K562 (cell line): ENCODE measurements around the gene TAS1R3. TPM values are rescaled to one million over a fixed set of nuclear protein-coding genes. Genes with fewer than 3 reads are reported as not detected.

Experiments
- BRF1 ChIP-seq: IDR thresholded peaks from 3 replicates; pipeline ENCODE4 v1.6.1; 2011; ENCODE audit warnings: borderline replicate concordance, mild to moderate bottlenecking; ENCODE audit not compliant: insufficient read length; ENCODE audit errors: extremely low read depth
- COPS2 ChIP-seq: fragments of 450-650 bp; conservative IDR thresholded peaks from 2 replicates; pipeline ENCODE4 v1.6.1; 2016; ENCODE audit warnings: mild to moderate bottlenecking, moderate library complexity
- EZH2 ChIP-seq: IDR thresholded peaks from 2 replicates; pipeline ENCODE4 v1.6.1; 2012; ENCODE audit warnings: low read depth, mild to moderate bottlenecking, inconsistent platforms, low read length, borderline replicate concordance
- FOXK2 ChIP-seq, 2 experiments: fragments of 450-650 bp; IDR thresholded peaks in 1 of 2; conservative IDR thresholded peaks in 1 of 2; 2 replicates each; pipeline ENCODE4 v1.6.1; 2016; ENCODE audit warnings: low read depth in 2 of 2, mild to moderate bottlenecking in 1 of 2
- HDAC6 ChIP-seq: IDR thresholded peaks from 2 replicates; pipeline ENCODE4 v1.6.1; 2012; ENCODE audit warnings: low read depth, mild to moderate bottlenecking, control low read depth, inconsistent platforms, low read length, moderate library complexity
- MEIS2 ChIP-seq: fragments of 450-650 bp; IDR thresholded peaks from 2 replicates; pipeline ENCODE4 v1.6.1; 2014; ENCODE audit warnings: mild to moderate bottlenecking; ENCODE audit not compliant: partially characterized antibody
- NCOA4 ChIP-seq: fragments of 450-650 bp; IDR thresholded peaks from 2 replicates; pipeline ENCODE4 v1.6.1; 2018; ENCODE audit warnings: mild to moderate bottlenecking; ENCODE audit not compliant: partially characterized antibody
- NEUROD1 ChIP-seq: fragments of 150-350 bp; IDR thresholded peaks from 2 replicates; pipeline ENCODE4 v1.6.1; 2014; ENCODE audit warnings: borderline replicate concordance, low read length, low read depth; ENCODE audit not compliant: partially characterized antibody
- NFXL1 ChIP-seq: fragments of 450-650 bp; formaldehyde crosslinking; IDR thresholded peaks from 2 replicates; pipeline ENCODE4 v1.4.0; 2021; ENCODE audit warnings: mild to moderate bottlenecking
- NONO ChIP-seq, 2 experiments: fragments of 200-400 bp in 1 of 2; fragments of 450-650 bp in 1 of 2; formaldehyde crosslinking in 1 of 2; IDR thresholded peaks; 2 replicates each; pipeline ENCODE4 v1.6.1; 2017; ENCODE audit warnings: low read depth in 2 of 2, mild to moderate bottlenecking in 2 of 2, moderate library complexity in 2 of 2, low read length in 1 of 2
- NRF1 ChIP-seq, 2 experiments: fragments of 450-650 bp; IDR thresholded peaks in 1 of 2; conservative IDR thresholded peaks in 1 of 2; 2 replicates each; pipeline ENCODE4 v1.6.1; 2014; ENCODE audit warnings: mild to moderate bottlenecking in 2 of 2
- PHF20 ChIP-seq: fragments of 450-650 bp; IDR thresholded peaks from 2 replicates; pipeline ENCODE4 v1.6.1; 2018; ENCODE audit not compliant: partially characterized antibody
- PHF8 ChIP-seq: fragments of 200-600 bp; sonication (generic); IDR thresholded peaks from 2 replicates; pipeline ENCODE4 v1.6.1; 2012; ENCODE audit warnings: mixed run types, mild to moderate bottlenecking, inconsistent platforms, low read length, moderate library complexity, borderline replicate concordance
- POLR2A ChIP-seq: fragments of 450-650 bp; conservative IDR thresholded peaks from 2 replicates; pipeline ENCODE4 v1.6.1; 2016
- RB1 ChIP-seq: fragments of 450-650 bp; IDR thresholded peaks from 2 replicates; pipeline ENCODE4 v1.6.1; 2017; ENCODE audit warnings: low read depth, mild to moderate bottlenecking
- RFX1 ChIP-seq: fragments of 450-650 bp; IDR thresholded peaks from 2 replicates; pipeline ENCODE4 v1.6.1; 2016; ENCODE audit warnings: mild to moderate bottlenecking, moderate library complexity
- SAP30 ChIP-seq: fragments of 200-600 bp; sonication (generic); IDR thresholded peaks from 2 replicates; pipeline ENCODE4 v1.6.1; 2012; ENCODE audit warnings: borderline replicate concordance, low read depth, mild to moderate bottlenecking, moderate library complexity, low read length, control low read depth, inconsistent platforms; ENCODE audit not compliant: insufficient read depth, poor library complexity, severe bottlenecking
- SIN3B ChIP-seq: fragments of 450-650 bp; IDR thresholded peaks from 2 replicates; pipeline ENCODE4 v1.6.1; 2017; ENCODE audit warnings: low read depth, mild to moderate bottlenecking, moderate library complexity
- SOX6 ChIP-seq: fragments of 450-650 bp; IDR thresholded peaks from 2 replicates; pipeline ENCODE4 v1.6.1; 2014; ENCODE audit warnings: mild to moderate bottlenecking
- SUPT5H ChIP-seq: fragments of 450-650 bp; IDR thresholded peaks from 2 replicates; pipeline ENCODE4 v1.6.1; 2016
- ZNF431 ChIP-seq: sonication (generic); formaldehyde crosslinking; IDR thresholded peaks from 2 replicates; pipeline ENCODE4 v1.8.0; 2022; ENCODE audit warnings: mild to moderate bottlenecking, missing genetic modification reagents
- ZSCAN29 ChIP-seq: fragments of 450-650 bp; IDR thresholded peaks from 2 replicates; pipeline ENCODE4 v1.6.1; 2017
- polyA plus RNA-seq, 8 experiments: library from polyadenylated mRNA; depleted of rRNA in 4 of 8; stranded (reverse) in 5 of 8; unstranded in 3 of 8; fragments of >200 nt; fragmentation: Nextera tagmentation in 2 of 8; fragmentation: Illumina TruSeq in 1 of 8; extraction: Ambion mirVana in 2 of 8; extraction: Trizol in 1 of 8; gene quantifications; 2 replicates each; pipeline versions ENCODE4 v1.2.1 to v1.2.3, GENCODE V29; 2011 to 2014; ENCODE audit warnings: inconsistent platforms in 1 of 8, missing spikeins in 1 of 8
- total RNA-seq, 7 experiments: library from RNA; depleted of rRNA in 6 of 7; stranded (reverse); fragments of >200 nt in 6 of 7; fragmentation: Illumina TruSeq in 2 of 7; extraction: Trizol in 2 of 7; gene quantifications; 2 replicates each; pipeline versions ENCODE4 v1.2.1 to v1.2.3, GENCODE V29; 2011 to 2021; ENCODE audit warnings: low replicate concordance in 1 of 7
- TF ChIP-seq, protein P1 (sequence below): fragments of 250-450 bp; sonication (Bioruptor Pico); IDR thresholded peaks from 2 replicates; pipeline ENCODE4 v1.5.1; 2021; ENCODE audit warnings: mild to moderate bottlenecking
- TF ChIP-seq, protein P2 (sequence below): fragments of 250-450 bp; sonication (Bioruptor Pico); IDR thresholded peaks from 2 replicates; pipeline ENCODE4 v1.4.0; 2020; ENCODE audit warnings: mild to moderate bottlenecking, moderate library complexity
- TF ChIP-seq, protein P3 (sequence below): fragments of 450-650 bp; IDR thresholded peaks from 2 replicates; pipeline ENCODE4 v1.6.1; 2016; ENCODE audit warnings: borderline replicate concordance

Gene TAS1R3
- total and polyA plus RNA-seq, 9 of the 15 experiments (the other 6 are each of a cell fraction or from before 2014, with no cell fraction given) = 0.07 to 0.13 TPM; not detected in 7

DNA sequence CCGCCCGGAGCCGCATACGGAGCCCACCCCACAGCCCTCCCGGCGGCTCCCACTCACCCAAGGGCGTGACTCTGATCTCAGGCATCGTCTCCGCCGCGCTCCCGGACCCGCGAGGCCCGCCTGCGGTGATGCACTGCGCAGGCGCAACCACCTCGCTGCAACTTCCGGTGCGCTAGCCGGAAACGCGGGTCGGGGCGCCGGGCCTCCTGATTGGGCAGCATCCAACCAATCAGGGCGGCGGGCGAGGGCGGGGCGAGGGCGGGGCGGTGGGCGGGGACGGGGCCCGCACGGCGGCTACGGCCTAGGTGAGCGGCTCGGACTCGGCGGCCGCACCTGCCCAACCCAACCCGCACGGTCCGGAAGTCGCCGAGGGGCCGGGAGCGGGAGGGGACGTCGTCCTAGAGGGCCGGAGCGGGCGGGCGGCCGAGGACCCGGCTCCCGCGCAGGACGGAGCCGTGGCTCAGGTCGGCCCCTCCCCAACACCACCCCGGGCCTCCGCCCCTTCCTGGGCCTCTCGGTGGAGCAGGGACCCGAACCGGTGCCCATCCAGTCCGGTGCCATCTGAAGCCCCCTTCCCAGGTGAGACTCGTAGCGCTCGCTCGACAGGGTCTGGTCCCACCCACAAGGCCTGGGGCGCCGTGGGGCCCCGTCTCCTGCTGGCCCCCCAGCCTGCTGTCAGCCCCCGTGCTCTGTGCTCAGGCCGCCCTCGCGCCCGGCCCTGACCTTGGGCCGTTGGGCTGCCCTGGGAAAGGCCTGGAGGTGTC is 6.4 kb upstream of the TAS1R3 start, which contains the start of the genes CPTP and INTS11 (continued):
- TF ChIP-seq RFX1 (no peak), BRF1 (no peak), COPS2 (no peak), NFXL1 (CRISPR knock-in tag) (no peak), HDAC6 (no peak), SOX6 (no peak), ZNF431 (no peak), SAP30 (peak; percentile 77), PHF20 (peak; percentile 79), SUPT5H (peak; percentile 90), NEUROD1 (no peak), NRF1 (conservative IDR thresholded peaks at IDR 0.05 in 1 of 2, IDR thresholded peaks at IDR 0.05 in 1 of 2) (peak; percentile 95 to 96), NCOA4 (no peak), RB1 (peak; percentile 75), EZH2 (no peak), FOXK2 (conservative IDR thresholded peaks at IDR 0.05 in 1 of 2, IDR thresholded peaks at IDR 0.05 in 1 of 2; ENCODE audit: low read depth in 2 of 2) (no peak), PHF8 (peak; percentile 89; the same call in 1 of the 2 replicates), MEIS2 (peak; percentile 76), NONO (IDR thresholded peaks at IDR 0.05; ENCODE audit: low read depth in 2 of 2, low read length in 1 of 2) (no peak; a peak in 1 of 4 replicates), ZSCAN29 (no peak), POLR2A (peak; percentile 89), SIN3B (peak; percentile 6; the same call in 1 of the 2 replicates)
- TF ChIP-seq, protein P1, sequence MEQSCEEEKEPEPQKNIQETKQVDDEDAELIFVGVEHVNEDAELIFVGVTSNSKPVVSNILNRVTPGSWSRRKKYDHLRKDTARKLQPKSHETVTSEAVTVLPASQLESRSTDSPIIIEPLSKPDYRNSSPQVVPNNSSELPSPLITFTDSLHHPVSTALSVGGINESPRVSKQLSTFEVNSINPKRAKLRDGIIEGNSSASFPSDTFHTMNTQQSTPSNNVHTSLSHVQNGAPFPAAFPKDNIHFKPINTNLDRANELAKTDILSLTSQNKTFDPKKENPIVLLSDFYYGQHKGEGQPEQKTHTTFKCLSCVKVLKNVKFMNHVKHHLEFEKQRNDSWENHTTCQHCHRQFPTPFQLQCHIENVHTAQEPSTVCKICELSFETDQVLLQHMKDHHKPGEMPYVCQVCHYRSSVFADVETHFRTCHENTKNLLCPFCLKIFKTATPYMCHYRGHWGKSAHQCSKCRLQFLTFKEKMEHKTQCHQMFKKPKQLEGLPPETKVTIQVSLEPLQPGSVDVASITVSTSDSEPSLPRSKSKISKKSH (CRISPR knock-in tag) = no peak
- TF ChIP-seq, protein P2, sequence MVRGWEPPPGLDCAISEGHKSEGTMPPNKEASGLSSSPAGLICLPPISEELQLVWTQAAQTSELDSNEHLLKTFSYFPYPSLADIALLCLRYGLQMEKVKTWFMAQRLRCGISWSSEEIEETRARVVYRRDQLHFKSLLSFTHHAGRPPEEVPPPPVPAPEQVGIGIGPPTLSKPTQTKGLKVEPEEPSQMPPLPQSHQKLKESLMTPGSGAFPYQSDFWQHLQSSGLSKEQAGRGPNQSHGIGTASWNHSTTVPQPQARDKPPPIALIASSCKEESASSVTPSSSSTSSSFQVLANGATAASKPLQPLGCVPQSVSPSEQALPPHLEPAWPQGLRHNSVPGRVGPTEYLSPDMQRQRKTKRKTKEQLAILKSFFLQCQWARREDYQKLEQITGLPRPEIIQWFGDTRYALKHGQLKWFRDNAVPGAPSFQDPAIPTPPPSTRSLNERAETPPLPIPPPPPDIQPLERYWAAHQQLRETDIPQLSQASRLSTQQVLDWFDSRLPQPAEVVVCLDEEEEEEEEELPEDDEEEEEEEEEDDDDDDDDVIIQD = no peak
- TF ChIP-seq, protein P3, sequence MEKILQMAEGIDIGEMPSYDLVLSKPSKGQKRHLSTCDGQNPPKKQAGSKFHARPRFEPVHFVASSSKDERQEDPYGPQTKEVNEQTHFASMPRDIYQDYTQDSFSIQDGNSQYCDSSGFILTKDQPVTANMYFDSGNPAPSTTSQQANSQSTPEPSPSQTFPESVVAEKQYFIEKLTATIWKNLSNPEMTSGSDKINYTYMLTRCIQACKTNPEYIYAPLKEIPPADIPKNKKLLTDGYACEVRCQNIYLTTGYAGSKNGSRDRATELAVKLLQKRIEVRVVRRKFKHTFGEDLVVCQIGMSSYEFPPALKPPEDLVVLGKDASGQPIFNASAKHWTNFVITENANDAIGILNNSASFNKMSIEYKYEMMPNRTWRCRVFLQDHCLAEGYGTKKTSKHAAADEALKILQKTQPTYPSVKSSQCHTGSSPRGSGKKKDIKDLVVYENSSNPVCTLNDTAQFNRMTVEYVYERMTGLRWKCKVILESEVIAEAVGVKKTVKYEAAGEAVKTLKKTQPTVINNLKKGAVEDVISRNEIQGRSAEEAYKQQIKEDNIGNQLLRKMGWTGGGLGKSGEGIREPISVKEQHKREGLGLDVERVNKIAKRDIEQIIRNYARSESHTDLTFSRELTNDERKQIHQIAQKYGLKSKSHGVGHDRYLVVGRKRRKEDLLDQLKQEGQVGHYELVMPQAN = peak; percentile 42; the same call in 1 of the 2 replicates
